Stimulated activated CD4-positive, alpha-beta T cell treated with anti-CD3 and anti-CD28 coated beads, Interleukin-2, amount 100 ng/mL, for 24 hours (primary cell): ENCODE measurements around the gene CD99L2.
A peak's percentile ranks its signal among the peaks of the same experiment; 100 is the strongest.
"Not testable (repeated sequence)": the region's sequence is repeated elsewhere in the genome, so short reads cannot be mapped to it uniquely, and the experiment has no call there.

Experiments
- DNase-seq, 2 donors: peaks; one replicate each; pipeline ENCODE4 v3.0.0-alpha.2; 2020

Gene CD99L2

GRCh38 chrX:150893936-150894335 lies 4.5 kb downstream of the CD99L2 start:
- no peak for DNase-seq

GRCh38 chrX:150889131-150889530 lies 9.3 kb downstream of the CD99L2 start:
- no peak for DNase-seq

- no peak for DNase-seq
These were observed 10.5 kb downstream of the CD99L2 start for GRCh38 chrX:150887906-150888465.

GRCh38 chrX:150887268-150887667 lies 11.2 kb downstream of the CD99L2 start:
- DNase-seq: not testable (repeated sequence)

GRCh38 chrX:150886381-150886780 lies 12.1 kb downstream of the CD99L2 start:
- DNase-seq: no peak

GRCh38 chrX:150880808-150881165 lies 17.7 kb downstream of the CD99L2 start:
- no peak for DNase-seq

GRCh38 chrX:150879855-150880807 lies 18.3 kb downstream of the CD99L2 start:
- no peak for DNase-seq

- DNase-seq: not testable (repeated sequence)
These were observed 22.8 kb downstream of the CD99L2 start for GRCh38 chrX:150875621-150876020.

- no peak for DNase-seq
These were observed 24.0 kb downstream of the CD99L2 start for GRCh38 chrX:150874448-150874847.

- peak in 1 of 2 donors; percentile 10 for DNase-seq
These were observed 24.9 kb downstream of the CD99L2 start for GRCh38 chrX:150873616-150874015.

GRCh38 chrX:150872773-150873336 lies 25.6 kb downstream of the CD99L2 start:
- no peak for DNase-seq

- no peak for DNase-seq
These were observed 27.1 kb downstream of the CD99L2 start for GRCh38 chrX:150871341-150871811.

- DNase-seq: no peak
These were observed 27.8 kb downstream of the CD99L2 start for GRCh38 chrX:150870487-150871340.

GRCh38 chrX:150870029-150870428 lies 28.4 kb downstream of the CD99L2 start:
- no peak for DNase-seq

GRCh38 chrX:150869450-150869849 lies 29.0 kb downstream of the CD99L2 start:
- DNase-seq: no peak

GRCh38 chrX:150868625-150869024 lies 29.8 kb downstream of the CD99L2 start:
- DNase-seq: no peak

- DNase-seq: no peak
These were observed 34.3 kb downstream of the CD99L2 start for GRCh38 chrX:150864127-150864526.

GRCh38 chrX:150863191-150863590 lies 35.3 kb downstream of the CD99L2 start:
- no peak for DNase-seq

- DNase-seq: no peak
These were observed 41.0 kb downstream of the CD99L2 start for GRCh38 chrX:150857453-150857852.

GRCh38 chrX:150856785-150857184 lies 41.7 kb downstream of the CD99L2 start:
- no peak for DNase-seq

- no peak for DNase-seq
These were observed 42.4 kb downstream of the CD99L2 start for GRCh38 chrX:150856101-150856500.

GRCh38 chrX:150854856-150855255 lies 43.6 kb downstream of the CD99L2 start:
- no peak for DNase-seq
